Common myeloid progenitor, CD34-positive (primary cell): ENCODE measurements around the gene TRIO.

Experiments used
- CTCF ChIA-PET: fragments of 350-600 bp; sonication (Branson Sonifier 250); formaldehyde crosslinking; loops from one replicate; lab custom pipeline; 2021; ENCODE audit warnings: antibody characterized with exemption; lab: Charles Lee
- POLR2A ChIA-PET: fragments of 350-600 bp; sonication (Branson Sonifier 250); formaldehyde crosslinking; loops from one replicate; lab custom pipeline; 2021; ENCODE audit warnings: antibody characterized with exemption; lab: Charles Lee
- DNase-seq, 3 donors: peaks; one replicate each; pipeline versions ENCODE4 v3.0.0 to v3.0.0-alpha.2; 2013
- H3K27ac ChIP-seq, 2 experiments: 1 replicate in 1 of 2; 2 replicates in 1 of 2; pipeline ENCODE4 v1.7.0; 2013; ENCODE audit warnings: inconsistent platforms in 2 of 2, low read length in 2 of 2, mild to moderate bottlenecking in 2 of 2, low read depth in 1 of 2, moderate library complexity in 1 of 2; ENCODE audit not compliant: severe bottlenecking in 2 of 2, insufficient read depth in 1 of 2, poor library complexity in 1 of 2
- H3K27me3 ChIP-seq, 5 experiments: replicated peaks in 2 of 5; 1 replicate in 3 of 5; 2 replicates in 2 of 5; pipeline versions ENCODE4 v1.6.1 to v1.7.0; 2013; ENCODE audit warnings: low read length in 4 of 5, mild to moderate bottlenecking in 2 of 5, moderate library complexity in 2 of 5, inconsistent platforms in 1 of 5; ENCODE audit not compliant: insufficient read depth in 5 of 5, control insufficient read depth in 4 of 5
- H3K36me3 ChIP-seq, 4 experiments: 1 replicate in 2 of 4; 2 replicates in 2 of 4; pipeline versions ENCODE4 v1.6.1 to v1.7.0; 2013; ENCODE audit warnings: low read length in 3 of 4, control low read depth in 1 of 4, mild to moderate bottlenecking in 1 of 4; ENCODE audit not compliant: control insufficient read depth in 4 of 4, insufficient read depth in 4 of 4
- H3K4me1 ChIP-seq, 4 experiments: 1 replicate in 3 of 4; 2 replicates in 1 of 4; pipeline versions ENCODE4 v1.6.1 to v1.7.1; 2013; ENCODE audit warnings: low read length in 3 of 4, mild to moderate bottlenecking in 3 of 4, control low read depth in 1 of 4, inconsistent platforms in 1 of 4, moderate library complexity in 1 of 4; ENCODE audit not compliant: control insufficient read depth in 4 of 4, insufficient read depth in 4 of 4; ENCODE audit errors: control extremely low read depth in 1 of 4
- H3K4me3 ChIP-seq, 7 experiments: 1 replicate in 4 of 7; 2 replicates in 3 of 7; pipeline versions ENCODE4 v1.5.1 to v1.7.0; 2013; ENCODE audit warnings: mild to moderate bottlenecking in 7 of 7, low read length in 6 of 7, moderate library complexity in 6 of 7, inconsistent platforms in 2 of 7, low read depth in 2 of 7, control low read depth in 1 of 7; ENCODE audit not compliant: insufficient read depth in 4 of 7, control insufficient read depth in 1 of 7; ENCODE audit errors: extremely low read depth in 1 of 7
- H3K9me3 ChIP-seq, 5 experiments: 1 replicate in 4 of 5; 2 replicates in 1 of 5; pipeline versions ENCODE4 v1.6.1 to v1.7.1; 2013; ENCODE audit warnings: low read length in 4 of 5, mild to moderate bottlenecking in 2 of 5, inconsistent platforms in 1 of 5, low read depth in 1 of 5, moderate library complexity in 1 of 5; ENCODE audit not compliant: control insufficient read depth in 4 of 5, insufficient read depth in 2 of 5; ENCODE audit errors: control extremely low read depth in 1 of 5
- WGBS: methylation state at CpG from one replicate; pipeline ENCODE4 v1.1.5; 2013; ENCODE audit not compliant: insufficient coverage; 5-methylcytosine and 5-hydroxymethylcytosine counted together

Gene TRIO

DNA sequence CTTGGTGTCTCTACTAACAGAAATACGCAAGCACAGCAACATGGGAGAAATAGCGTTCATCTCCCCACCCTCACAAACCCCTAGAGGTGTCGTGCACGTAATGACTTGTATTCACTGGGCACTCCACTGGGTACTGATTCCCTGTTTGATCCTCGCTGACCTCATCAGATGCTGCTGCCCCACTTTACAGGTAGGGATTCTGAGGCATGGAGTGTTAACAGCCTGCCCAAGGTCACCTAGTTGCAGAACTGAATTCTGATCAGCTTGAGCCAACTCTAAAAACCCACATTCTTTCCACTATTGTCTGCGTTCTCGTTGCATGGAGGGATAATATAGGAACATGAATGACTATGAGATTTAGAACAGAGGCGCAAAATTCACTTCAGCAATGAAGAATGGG lies 96.3 kb downstream of the TRIO start:
- DNase-seq: no peak
- POLR2A ChIA-PET: interaction anchor here (0.6 kb wide), 1 partner anchor 58 kb away, joined by 3 read pairs; no protein-coding TSS in a partner anchor
- peaks cover 0 to 17% (median 11%) of the 10 kb centered on the region in 4 experiments for H3K4me1 ChIP-seq
- H3K36me3 ChIP-seq: no peaks in the 10 kb centered on the region
- WGBS: 100% methylated on average over 6 of the region's 8 CpGs
- no peak overlapping the region for H3K27ac ChIP-seq
- no peak overlapping the region for H3K4me3 ChIP-seq
- CTCF ChIA-PET: interaction anchor here (0.6 to 1.0 kb wide), 2 partner anchors 15 to 26 kb away, joined by 3 read pairs; no protein-coding TSS in a partner anchor
- H3K27me3 ChIP-seq: no peaks in the 10 kb centered on the region
- H3K9me3 ChIP-seq: no peaks in the 10 kb centered on the region

DNA sequence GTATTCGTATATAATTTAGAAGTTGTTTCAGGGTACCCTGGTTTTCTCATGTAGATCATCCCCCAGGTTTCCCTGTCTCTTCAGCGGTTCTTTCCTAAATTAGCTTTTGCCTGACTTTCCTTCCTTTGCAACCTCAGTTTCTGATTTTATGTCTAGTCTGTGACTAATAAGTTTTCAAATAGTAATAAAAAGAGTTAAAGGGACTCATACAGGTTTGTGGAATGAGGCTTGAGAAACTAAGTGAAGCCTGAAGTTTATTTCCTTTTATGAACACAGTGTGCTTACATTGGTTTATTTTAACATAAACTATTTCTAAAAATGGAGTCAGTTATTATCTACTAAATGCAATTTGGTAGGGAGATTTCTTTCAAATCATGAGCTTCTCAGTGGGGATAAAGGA lies 96.8 kb downstream of the TRIO start:
- ChIA-PET CTCF (interaction anchor here (1.0 to 1.6 kb wide), 2 partner anchors 25 to 31 kb away, joined by 3 to 5 read pairs; no protein-coding TSS in a partner anchor), POLR2A (no interaction called here)
- Histone ChIP-seq H3K27me3 (no peaks in the 10 kb centered on the region), H3K4me3 (no peak overlapping the region), H3K27ac (no peak overlapping the region), H3K4me1 (peaks cover 0 to 22% (median 11%) of the 10 kb centered on the region in 4 experiments), H3K36me3 (no peaks in the 10 kb centered on the region), H3K9me3 (no peaks in the 10 kb centered on the region)
- 100% methylated on average over 1 of the region's 2 CpGs for WGBS
- no peak for DNase-seq

DNA sequence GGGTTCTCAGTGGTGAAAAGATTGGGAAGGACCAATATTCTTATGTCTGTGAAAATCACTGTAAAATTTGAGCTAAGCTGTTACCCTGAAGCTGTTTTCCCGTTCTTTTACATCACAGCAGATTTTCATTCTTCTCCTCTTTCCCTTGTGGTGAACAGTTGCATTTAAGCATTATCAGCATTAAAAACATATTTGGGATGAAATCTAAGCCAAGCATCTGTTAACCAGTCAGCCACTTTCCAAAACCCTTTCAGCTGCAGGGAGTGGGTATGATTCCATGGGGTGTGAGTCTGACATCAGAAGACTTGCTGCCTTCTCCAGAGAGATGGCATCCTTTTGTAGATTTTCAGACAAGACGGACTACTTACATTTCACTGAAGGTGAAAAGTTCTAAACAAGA lies 97.2 kb downstream of the TRIO start:
- DNase-seq: no peak
- H3K9me3 ChIP-seq: no peaks in the 10 kb centered on the region
- no peak overlapping the region for H3K27ac ChIP-seq
- H3K4me3 ChIP-seq: no peak overlapping the region
- H3K27me3 ChIP-seq: no peaks in the 10 kb centered on the region
- H3K36me3 ChIP-seq: no peaks in the 10 kb centered on the region
- WGBS: no CpG with 5 or more reads among the region's 2 CpGs
- H3K4me1 ChIP-seq: peaks cover 0 to 22% (median 11%) of the 10 kb centered on the region in 4 experiments
- POLR2A ChIA-PET: no interaction called here
- CTCF ChIA-PET: interaction anchor here (1.0 to 1.6 kb wide), 2 partner anchors 25 to 30 kb away, joined by 3 to 5 read pairs; no protein-coding TSS in a partner anchor

DNA sequence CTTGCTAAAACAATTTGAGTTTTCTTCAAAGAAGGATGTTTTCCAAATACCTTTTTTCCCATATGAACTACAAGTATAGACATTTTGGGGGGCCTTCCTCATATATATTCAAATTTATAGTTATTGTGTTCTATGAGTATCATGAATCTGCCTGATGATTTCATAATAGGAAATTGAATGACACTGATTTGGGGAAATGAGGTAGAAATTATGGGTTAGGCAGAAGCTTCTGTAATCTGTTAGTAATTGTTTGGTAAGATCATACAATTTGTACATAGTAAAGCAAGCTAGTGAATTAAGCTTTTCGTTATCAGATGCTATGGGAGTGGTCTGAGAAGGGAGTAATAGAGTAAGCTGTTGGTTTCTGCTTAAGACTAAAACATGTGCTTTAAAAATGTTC lies 98.0 kb downstream of the TRIO start:
- Histone ChIP-seq H3K4me1 (peaks cover 0 to 19% (median 11%) of the 10 kb centered on the region in 4 experiments), H3K27ac (no peak overlapping the region), H3K36me3 (no peaks in the 10 kb centered on the region), H3K4me3 (no peak overlapping the region), H3K9me3 (no peaks in the 10 kb centered on the region), H3K27me3 (no peaks in the 10 kb centered on the region)
- ChIA-PET POLR2A (no interaction called here), CTCF (interaction anchor here (1.6 kb wide), 1 partner anchor 30 kb away, joined by 5 read pairs; no protein-coding TSS in a partner anchor)
- DNase-seq: no peak
- no CpG with 5 or more reads among the region's 1 CpG for WGBS

DNA sequence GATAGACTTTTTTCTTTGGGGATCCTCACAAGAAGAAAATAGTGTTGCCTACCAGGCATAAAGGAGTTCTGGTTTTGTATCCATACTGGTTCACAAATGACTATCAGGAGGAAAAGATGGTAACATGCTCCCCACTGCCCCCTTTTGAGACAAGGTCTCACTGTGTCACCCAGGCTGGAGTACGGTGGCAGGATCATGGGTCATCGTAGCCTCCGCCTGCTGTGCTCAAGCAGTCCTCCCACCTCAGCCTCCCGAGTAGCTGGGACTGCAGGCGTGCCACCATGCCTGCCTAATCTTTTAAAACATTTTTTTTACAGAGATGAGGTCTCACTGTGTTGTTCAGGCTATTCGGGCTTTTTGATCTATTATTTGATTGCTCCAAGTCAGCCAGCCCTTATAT lies 99.3 kb downstream of the TRIO start:
- Histone ChIP-seq H3K4me3 (no peak overlapping the region), H3K9me3 (no peaks in the 10 kb centered on the region), H3K27ac (no peak overlapping the region), H3K36me3 (no peaks in the 10 kb centered on the region), H3K27me3 (no peaks in the 10 kb centered on the region), H3K4me1 (peaks cover 0 to 16% (median 7%) of the 10 kb centered on the region in 4 experiments)
- ChIA-PET CTCF (interaction anchor here (1.1 kb wide), 1 partner anchor 16 kb away, joined by 4 read pairs; no protein-coding TSS in a partner anchor), POLR2A (no interaction called here)
- WGBS: 100% methylated on average over 1 of the region's 6 CpGs
- DNase-seq: no peak

DNA sequence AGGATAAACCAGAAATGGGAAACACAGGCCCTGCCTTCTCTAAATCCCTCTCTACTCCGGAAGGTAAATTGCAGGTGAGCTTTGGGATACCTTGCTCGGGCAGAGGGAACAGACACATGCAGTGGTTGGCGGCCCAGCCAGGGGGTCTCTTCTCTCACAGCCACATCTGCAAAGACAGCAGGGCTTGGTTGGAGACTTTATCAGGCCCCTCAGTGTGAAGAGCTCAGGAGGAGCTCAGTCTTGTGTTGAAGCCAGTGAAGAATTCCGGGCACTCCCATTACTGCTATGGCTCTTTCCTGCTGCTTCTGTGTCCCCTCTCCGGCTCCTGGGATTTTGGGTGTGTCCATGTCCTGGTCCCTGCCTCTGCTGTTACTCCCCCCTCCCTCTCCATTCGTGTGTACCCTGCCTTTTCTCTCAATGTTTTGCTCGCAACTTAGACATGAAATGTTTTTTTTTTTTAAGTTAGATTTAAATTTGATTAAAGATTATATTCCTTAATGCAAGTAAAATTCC lies 99.8 kb downstream of the TRIO start:
- H3K9me3 ChIP-seq: no peaks in the 10 kb centered on the region
- CTCF ChIA-PET: interaction anchor here (1.1 kb wide), 1 partner anchor 16 kb away, joined by 4 read pairs; no protein-coding TSS in a partner anchor
- H3K4me3 ChIP-seq: no peak overlapping the region
- H3K27ac ChIP-seq: no peak overlapping the region
- H3K27me3 ChIP-seq: no peaks in the 10 kb centered on the region
- no peaks in the 10 kb centered on the region for H3K36me3 ChIP-seq
- 96% methylated on average over 4 of the region's 7 CpGs for WGBS
- DNase-seq: no peak
- H3K4me1 ChIP-seq: peaks cover 0 to 11% (median 3%) of the 10 kb centered on the region in 4 experiments
- POLR2A ChIA-PET: no interaction called here

DNA sequence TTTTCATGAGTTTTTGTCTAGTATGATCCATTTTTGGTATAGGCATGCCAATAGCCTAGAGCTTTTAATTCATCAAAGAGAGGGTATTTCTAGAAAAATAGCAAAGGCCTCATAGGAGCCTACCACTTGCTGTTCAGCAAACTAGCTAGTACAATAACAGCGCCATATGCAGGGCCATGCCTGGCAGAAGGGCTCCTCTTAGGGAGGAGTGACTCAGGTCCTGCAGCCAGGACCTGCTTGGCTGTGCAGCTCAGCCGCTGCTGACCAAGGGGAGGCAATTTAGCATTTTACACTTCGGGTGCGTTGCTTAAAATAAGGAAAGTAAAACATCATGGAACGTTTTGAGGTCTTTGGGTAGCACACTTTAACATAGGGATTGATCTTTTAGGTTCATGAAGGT lies 100.6 kb downstream of the TRIO start:
- no peak for DNase-seq
- 100% methylated on average over 4 of the region's 5 CpGs for WGBS
- Histone ChIP-seq H3K9me3 (no peaks in the 10 kb centered on the region), H3K4me1 (peaks cover 0 to 8% (median 0%) of the 10 kb centered on the region in 4 experiments), H3K4me3 (no peak overlapping the region), H3K27me3 (no peaks in the 10 kb centered on the region), H3K36me3 (no peaks in the 10 kb centered on the region), H3K27ac (no peak overlapping the region)
- POLR2A ChIA-PET: interaction anchor here (0.6 kb wide), 1 partner anchor 15 kb away, joined by 6 read pairs; no protein-coding TSS in a partner anchor
- CTCF ChIA-PET: interaction anchor here (1.3 kb wide), 1 partner anchor 25 kb away, joined by 3 read pairs; no protein-coding TSS in a partner anchor
